Measurements from ENCODE around the gene NTF3. TPM values are rescaled to one million over a fixed set of nuclear protein-coding genes. Genes with fewer than 3 reads are reported as not detected.

Gene NTF3
- total RNA-seq, 1 donor from 2014 or later: 0.33 TPM

GRCh38 chr12:5498076-5498475 lies 66.2 kb downstream of the NTF3 start:
- TF ChIP-seq CTCF (conservative IDR thresholded peaks at IDR 0.05): no peak
- Mint-ChIP-seq H3K27ac (ENCODE audit: unreplicated experiment) (no peak overlapping the region), H3K4me3 (no peak overlapping the region), H3K4me1 (no peaks in the 10 kb centered on the region), H3K27me3 (ENCODE audit: low read depth) (peaks cover 5% of the 10 kb centered on the region), H3K9me3 (no peaks in the 10 kb centered on the region), H3K36me3 (ENCODE audit: low read depth) (no peaks in the 10 kb centered on the region)
- no peak for DNase-seq (ENCODE audit: low read depth, low spot score)

- peaks cover 5% of the 10 kb centered on the region for H3K27me3 Mint-ChIP-seq (ENCODE audit: low read depth)
- TF ChIP-seq CTCF (conservative IDR thresholded peaks at IDR 0.05): no peak
- H3K4me1 Mint-ChIP-seq: no peaks in the 10 kb centered on the region
- no peak for DNase-seq (ENCODE audit: low read depth, low spot score)
- no peak overlapping the region for H3K27ac Mint-ChIP-seq (ENCODE audit: unreplicated experiment)
- no peak overlapping the region for H3K4me3 Mint-ChIP-seq
- H3K36me3 Mint-ChIP-seq (ENCODE audit: low read depth): no peaks in the 10 kb centered on the region
- no peaks in the 10 kb centered on the region for H3K9me3 Mint-ChIP-seq
Measured at GRCh38 chr12:5498806-5499205, 66.9 kb downstream of the NTF3 start.

- DNase-seq (ENCODE audit: low read depth, low spot score): no peak
- no peaks in the 10 kb centered on the region for H3K36me3 Mint-ChIP-seq (ENCODE audit: low read depth)
- no peak overlapping the region for H3K27ac Mint-ChIP-seq (ENCODE audit: unreplicated experiment)
- no peak for TF ChIP-seq CTCF (conservative IDR thresholded peaks at IDR 0.05)
- H3K27me3 Mint-ChIP-seq (ENCODE audit: low read depth): peaks cover 5% of the 10 kb centered on the region
- H3K9me3 Mint-ChIP-seq: no peaks in the 10 kb centered on the region
- no peak overlapping the region for H3K4me3 Mint-ChIP-seq
- H3K4me1 Mint-ChIP-seq: no peaks in the 10 kb centered on the region
Measured at GRCh38 chr12:5499566-5500330, 67.8 kb downstream of the NTF3 start.

- no peaks in the 10 kb centered on the region for H3K9me3 Mint-ChIP-seq
- H3K4me3 Mint-ChIP-seq: no peak overlapping the region
- no peak overlapping the region for H3K27ac Mint-ChIP-seq (ENCODE audit: unreplicated experiment)
Measured at GRCh38 chr12:5500331-5500659, 68.4 kb downstream of the NTF3 start.

GRCh38 chr12:5503774-5504173 lies 71.9 kb downstream of the NTF3 start:
- no peak for TF ChIP-seq CTCF (conservative IDR thresholded peaks at IDR 0.05)
- Mint-ChIP-seq H3K4me3 (no peak overlapping the region), H3K36me3 (ENCODE audit: low read depth) (no peaks in the 10 kb centered on the region), H3K4me1 (no peaks in the 10 kb centered on the region), H3K27ac (ENCODE audit: unreplicated experiment) (no peak overlapping the region), H3K9me3 (no peaks in the 10 kb centered on the region), H3K27me3 (ENCODE audit: low read depth) (peaks cover 5% of the 10 kb centered on the region)
- no peak for DNase-seq (ENCODE audit: low read depth, low spot score)

More at GRCh38 chr12:5500331-5500659, 68.4 kb downstream of the NTF3 start:
- Mint-ChIP-seq H3K36me3 (ENCODE audit: low read depth) (no peaks in the 10 kb centered on the region), H3K27me3 (ENCODE audit: low read depth) (peaks cover 5% of the 10 kb centered on the region), H3K4me1 (no peaks in the 10 kb centered on the region)
- no peak for TF ChIP-seq CTCF (conservative IDR thresholded peaks at IDR 0.05)
- no peak for DNase-seq (ENCODE audit: low read depth, low spot score)
